Stomach (tissue), 19 donors: ENCODE data around the gene HNMT. TPM values are rescaled to one million over a fixed set of nuclear protein-coding genes. Genes with fewer than 3 reads are reported as not detected.
"Not testable (repeated sequence)": the region's sequence is repeated elsewhere in the genome, so short reads cannot be mapped to it uniquely, and the experiment has no call there.

Source experiments
- DNase-seq, 2 donors: peaks; one replicate each; pipeline versions ENCODE4 v3.0.0 to v3.0.0-alpha.2; 2013 to 2019
- H3K27ac ChIP-seq, 5 donors: fragments of 200-600 bp in 4 of 5; sonication (generic) in 4 of 5; one replicate each; pipeline ENCODE4 v1.5.1; 2013 to 2019; ENCODE audit warnings: mild to moderate bottlenecking in 1 of 5, moderate library complexity in 1 of 5
- H3K27me3 ChIP-seq, 3 donors: fragments of 200-600 bp; sonication (generic); one replicate each; pipeline ENCODE4 v1.5.1; 2017 to 2019; ENCODE audit warnings: mixed run types in 1 of 3
- H3K36me3 ChIP-seq, 4 donors: fragments of 200-600 bp; sonication (generic); 1 replicate in 3 of 4; 2 replicates in 1 of 4; pipeline ENCODE4 v1.5.1; 2016 to 2019
- H3K4me1 ChIP-seq, 4 donors: fragments of 200-600 bp; sonication (generic); one replicate each; pipeline ENCODE4 v1.5.1; 2016 to 2019
- H3K4me3 ChIP-seq, 4 donors: fragments of 200-600 bp; sonication (generic) in 3 of 4; one replicate each; pipeline ENCODE4 v1.5.1; 2016 to 2019; ENCODE audit warnings: mild to moderate bottlenecking in 1 of 4
- H3K9me3 ChIP-seq, 4 donors: fragments of 200-600 bp; sonication (generic); one replicate each; pipeline ENCODE4 v1.5.1; 2016 to 2019
- EP300 ChIP-seq: sonication (generic); formaldehyde crosslinking; IDR thresholded peaks from one replicate; pipeline ENCODE4 v1.6.1; 2017; ENCODE audit warnings: antibody characterized with exemption
- POLR2A ChIP-seq, 4 donors: fragments of 450-650 bp; IDR thresholded peaks; one replicate each; pipeline ENCODE4 v1.6.1; 2016; ENCODE audit warnings: antibody characterized with exemption in 4 of 4, control low read depth in 2 of 4, mild to moderate bottlenecking in 1 of 4, moderate library complexity in 1 of 4
- POLR2AphosphoS5 ChIP-seq, 3 donors: sonication (generic); formaldehyde crosslinking; IDR thresholded peaks; one replicate each; pipeline ENCODE4 v1.6.1; 2016; ENCODE audit warnings: antibody characterized with exemption in 3 of 3
- WGBS, 5 donors: extraction: QIAGEN DNeasy Blood & Tissue Kit in 3 of 5; methylation state at CpG; one replicate each; pipeline versions ENCODE4 v1.1.5 to v1.1.7; 2013 to 2018; 5-methylcytosine and 5-hydroxymethylcytosine counted together
- intact Hi-C: fragments of 100-400 bp; cut with DNase I; formaldehyde crosslinking; loops from one replicate; pipeline ENCODE4 v1.15.1; 2023; ENCODE audit warnings: low total_unique reads
- long read RNA-seq, 10 donors: transcript quantifications; one replicate each; lab custom pipeline, GENCODE V29; 2026
- polyA plus RNA-seq, 3 donors: library from polyadenylated mRNA; stranded (reverse); fragments of 200-250 nt; gene quantifications; one replicate each; pipeline ENCODE4 v1.2.3, GENCODE V29; 2013
- total RNA-seq, 5 donors: library from RNA; depleted of rRNA; stranded (reverse); fragments of >200 nt; gene quantifications; one replicate each; pipeline versions ENCODE4 v1.1.0 to v1.2.3, GENCODE V29; 2014 to 2016
- TF ChIP-seq, protein P1 (sequence below), 7 experiments: fragments of 450-650 bp in 4 of 7; fragments of 200-600 bp in 3 of 7; sonication (generic) in 3 of 7; IDR thresholded peaks; one replicate each; pipeline ENCODE4 v1.5.1; 2016 to 2019; ENCODE audit warnings: antibody characterized with exemption in 7 of 7, control low read depth in 2 of 7, mild to moderate bottlenecking in 1 of 7
- donor health status: healthy with polysubstance abuse.
- donor health status: Bipolar disorder and iron deficiency.
- donor health status: healthy.

The HNMT gene
- total RNA-seq (100 to 1,000 TPM in 1 of 5 donors, 10 to 100 TPM in 4; 11.2 to 145 (median 28.0) TPM), polyA plus RNA-seq (10 to 100 TPM; 34.4 to 65.5 (median 59.5) TPM)
- long read RNA-seq, donor 1, transcript HNMT-202 (6 exons, 3,295 nt): major isoform, 7 of 9 reads
- long read RNA-seq, donor 1, partial matches to known transcripts: 0 of 9 reads
- long read RNA-seq, donor 1, other reads (novel, unspliced or antisense): 0 of 9 reads
- long read RNA-seq, donor 2, transcript HNMT-202 (6 exons, 3,295 nt): major isoform, 6 of 7 reads
- long read RNA-seq, donor 2, partial matches to known transcripts: 0 of 7 reads
- long read RNA-seq, donor 2, other reads (novel, unspliced or antisense): 0 of 7 reads
- long read RNA-seq, donor 3, partial matches to known transcripts: 0 of 3 reads
- long read RNA-seq, donor 3, other reads (novel, unspliced or antisense): 0 of 3 reads
- long read RNA-seq, donor 4, partial matches to known transcripts: 0 of 3 reads
- long read RNA-seq, donor 4, other reads (novel, unspliced or antisense): 0 of 3 reads
- long read RNA-seq, donor 5, transcript HNMT-202 (6 exons, 3,295 nt): major isoform, 8 of 11 reads
- long read RNA-seq, donor 5, partial matches to known transcripts: 0 of 11 reads
- long read RNA-seq, donor 5, other reads (novel, unspliced or antisense): 0 of 11 reads
- long read RNA-seq, donor 6: 0 reads
- long read RNA-seq, donor 7, transcript HNMT-201 (2 exons, 504 nt): minor isoform, 5 of 22 reads
- long read RNA-seq, donor 7, transcript HNMT-202 (6 exons, 3,295 nt): major isoform, 15 of 22 reads
- long read RNA-seq, donor 7, partial matches to known transcripts: 0 of 22 reads
- long read RNA-seq, donor 7, other reads (novel, unspliced or antisense): 0 of 22 reads
- long read RNA-seq, donor 8, transcript HNMT-202 (6 exons, 3,295 nt): major isoform, 11 of 14 reads
- long read RNA-seq, donor 8, partial matches to known transcripts: 0 of 14 reads
- long read RNA-seq, donor 8, other reads (novel, unspliced or antisense): 0 of 14 reads
- long read RNA-seq, donor 9, transcript HNMT-202 (6 exons, 3,295 nt): major isoform, 7 of 8 reads
- long read RNA-seq, donor 9, partial matches to known transcripts: 0 of 8 reads
- long read RNA-seq, donor 9, other reads (novel, unspliced or antisense): 0 of 8 reads
- long read RNA-seq, donor 10, transcript HNMT-201 (2 exons, 504 nt): major isoform, 7 of 14 reads
- long read RNA-seq, donor 10, transcript HNMT-202 (6 exons, 3,295 nt): major isoform, 7 of 14 reads
- long read RNA-seq, donor 10, partial matches to known transcripts: 0 of 14 reads
- long read RNA-seq, donor 10, other reads (novel, unspliced or antisense): 0 of 14 reads

DNA sequence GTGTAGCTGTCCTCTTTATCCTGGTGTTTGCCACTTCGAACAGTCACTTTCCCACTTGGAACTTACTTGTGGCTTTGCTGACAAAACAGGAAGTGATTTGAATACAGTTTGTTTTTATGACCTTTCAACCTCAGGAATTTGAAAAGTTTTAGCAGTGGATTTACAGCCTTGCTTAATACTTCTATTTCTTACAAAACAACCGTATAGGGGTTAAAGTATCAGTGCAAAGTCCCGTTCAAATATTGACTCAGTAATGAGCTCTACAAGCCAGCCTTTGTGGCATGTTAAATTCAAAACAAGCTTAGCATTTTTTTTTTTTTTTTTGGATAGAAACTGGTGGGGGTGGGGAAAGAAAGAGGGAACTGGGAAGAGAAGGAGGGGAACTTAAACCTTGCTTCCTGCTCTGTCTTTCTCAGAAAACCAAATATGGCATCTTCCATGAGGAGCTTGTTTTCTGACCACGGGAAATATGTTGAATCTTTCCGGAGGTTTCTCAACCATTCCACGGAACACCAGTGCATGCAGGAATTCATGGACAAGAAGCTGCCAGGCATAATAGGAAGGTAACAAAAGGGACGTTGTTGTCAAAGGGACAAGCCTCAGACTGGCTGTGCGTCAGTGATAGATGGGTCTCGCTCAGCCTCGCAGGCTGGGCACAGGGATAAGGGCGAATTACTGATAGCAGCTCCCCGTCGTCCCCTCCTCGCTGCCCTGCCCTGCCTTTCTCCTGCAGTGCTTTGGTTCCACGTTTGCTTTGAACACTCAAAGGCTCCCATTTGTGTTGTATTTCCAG lies at the start of gene HNMT:
HNMT (plus strand) TSS at position 408 of the 793 bp plus-strand sequence; CDS start at position 427, 19 bp downstream.
- 7 to 10% (median 9%) methylated on average over 15 of the region's 15 CpGs for WGBS, 5 donors
- Histone ChIP-seq H3K4me3 (peak within 1 kb of the TSS; percentile 47 to 56 (median 51)), H3K36me3 (no peaks in the 10 kb centered on the region), H3K27ac (peak within 1 kb of the TSS; percentile 88 to 96 (median 91)), H3K9me3 (no peaks in the 10 kb centered on the region), H3K4me1 (peaks cover 4 to 61% (median 31%) of the 10 kb centered on the region in 4 donors), H3K27me3 (no peaks in the 10 kb centered on the region)
- DNase-seq: peak; percentile 58 to 85
- TF ChIP-seq EP300 (no peak), POLR2A (IDR thresholded peaks at IDR 0.05) (no peak), POLR2AphosphoS5 (IDR thresholded peaks at IDR 0.05) (peak in 2 of 3 donors; percentile 40 to 61)
- TF ChIP-seq, protein P1, sequence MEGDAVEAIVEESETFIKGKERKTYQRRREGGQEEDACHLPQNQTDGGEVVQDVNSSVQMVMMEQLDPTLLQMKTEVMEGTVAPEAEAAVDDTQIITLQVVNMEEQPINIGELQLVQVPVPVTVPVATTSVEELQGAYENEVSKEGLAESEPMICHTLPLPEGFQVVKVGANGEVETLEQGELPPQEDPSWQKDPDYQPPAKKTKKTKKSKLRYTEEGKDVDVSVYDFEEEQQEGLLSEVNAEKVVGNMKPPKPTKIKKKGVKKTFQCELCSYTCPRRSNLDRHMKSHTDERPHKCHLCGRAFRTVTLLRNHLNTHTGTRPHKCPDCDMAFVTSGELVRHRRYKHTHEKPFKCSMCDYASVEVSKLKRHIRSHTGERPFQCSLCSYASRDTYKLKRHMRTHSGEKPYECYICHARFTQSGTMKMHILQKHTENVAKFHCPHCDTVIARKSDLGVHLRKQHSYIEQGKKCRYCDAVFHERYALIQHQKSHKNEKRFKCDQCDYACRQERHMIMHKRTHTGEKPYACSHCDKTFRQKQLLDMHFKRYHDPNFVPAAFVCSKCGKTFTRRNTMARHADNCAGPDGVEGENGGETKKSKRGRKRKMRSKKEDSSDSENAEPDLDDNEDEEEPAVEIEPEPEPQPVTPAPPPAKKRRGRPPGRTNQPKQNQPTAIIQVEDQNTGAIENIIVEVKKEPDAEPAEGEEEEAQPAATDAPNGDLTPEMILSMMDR (IDR thresholded peaks at IDR 0.05): no peak
- intact Hi-C loops: no loop called here

DNA sequence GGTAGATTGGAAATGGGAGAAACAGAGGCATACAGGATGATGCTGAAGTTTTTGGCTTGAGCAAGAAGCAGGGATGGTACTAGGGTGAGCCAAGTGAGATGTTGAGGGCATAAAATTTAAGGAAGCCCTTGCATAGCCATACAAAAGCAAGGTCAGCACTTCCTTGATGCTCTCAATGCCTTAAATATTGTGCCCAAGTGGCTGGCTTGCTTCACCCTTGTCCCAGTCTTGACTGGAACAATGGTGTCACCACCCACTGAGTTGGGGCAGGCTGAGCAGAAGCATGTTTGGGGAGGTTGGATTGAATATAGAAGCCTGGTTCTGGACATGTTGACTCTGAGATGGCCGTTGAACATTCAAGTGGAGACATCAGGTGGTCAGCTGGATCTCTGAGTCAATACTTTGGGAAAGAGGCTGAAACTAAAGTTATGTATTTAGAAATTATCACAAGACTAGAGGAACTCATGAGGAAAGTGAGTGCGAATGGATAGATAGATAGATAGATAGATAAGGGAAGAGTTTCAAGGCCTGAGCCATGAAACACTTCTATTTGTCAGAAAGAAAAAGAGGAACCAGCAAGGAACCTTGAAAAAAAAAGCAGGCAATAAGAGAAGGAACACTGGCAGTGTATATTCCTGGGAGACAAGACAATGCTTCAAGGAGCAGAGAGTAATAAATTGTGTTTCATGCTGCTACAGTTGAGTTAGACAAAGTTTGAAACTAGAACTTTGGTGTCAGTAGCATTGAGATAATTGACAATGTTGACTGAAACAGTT lies 43.0 kb upstream of the HNMT start:
- Histone ChIP-seq H3K27ac (no peak overlapping the region), H3K27me3 (no peaks in the 10 kb centered on the region), H3K36me3 (no peaks in the 10 kb centered on the region), H3K9me3 (no peaks in the 10 kb centered on the region), H3K4me3 (no peak overlapping the region), H3K4me1 (no peaks in the 10 kb centered on the region)
- TF ChIP-seq POLR2AphosphoS5 (IDR thresholded peaks at IDR 0.05): no peak
- TF ChIP-seq EP300: no peak
- no peak for TF ChIP-seq POLR2A (IDR thresholded peaks at IDR 0.05)
- TF ChIP-seq, protein P1 (IDR thresholded peaks at IDR 0.05): no peak
- WGBS, 5 donors: 83 to 89% (median 88%) methylated on average over 2 of the region's 2 CpGs
- intact Hi-C loops: no loop called here
- DNase-seq: no peak

DNA sequence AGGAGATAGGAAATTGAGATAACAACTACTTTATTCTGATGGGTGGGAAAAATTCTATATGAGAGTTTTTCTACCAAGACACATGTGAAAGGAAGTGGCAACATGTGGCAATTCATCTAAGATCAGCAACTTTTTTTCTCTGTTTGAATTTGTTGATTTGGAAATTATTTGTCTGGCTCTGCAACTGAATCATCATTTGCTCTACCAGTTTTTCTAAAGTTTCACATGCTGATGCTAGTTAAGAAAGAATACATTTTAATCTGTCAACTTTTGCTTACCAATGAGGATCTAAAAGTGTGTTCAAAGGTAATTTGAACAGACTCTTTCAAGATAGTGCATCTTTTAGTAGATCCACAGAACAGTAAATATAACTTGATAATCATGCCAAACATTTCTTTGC lies 42.1 kb upstream of the HNMT start:
- H3K36me3 ChIP-seq, intact Hi-C loops, H3K27me3 ChIP-seq: not testable (repeated sequence)

DNA sequence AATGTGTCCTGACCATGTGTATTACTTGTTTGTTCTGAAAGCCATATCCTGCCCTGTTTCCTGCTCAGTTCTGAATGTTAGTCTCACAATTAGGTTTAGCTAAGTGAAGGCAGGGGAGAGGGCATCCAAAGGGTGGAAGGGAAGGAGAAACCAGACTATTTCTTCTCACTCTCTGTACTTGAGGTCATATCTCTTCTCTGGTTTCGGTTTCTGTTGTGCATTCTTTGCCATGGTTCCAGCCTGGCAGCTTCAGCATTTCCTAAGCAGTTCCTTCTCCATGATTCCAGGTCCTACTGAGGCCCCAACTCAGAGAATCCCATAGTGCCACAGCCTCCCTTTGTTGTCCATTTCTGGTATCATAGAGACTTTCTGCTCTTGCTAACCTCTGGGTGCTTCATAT lies 40.3 kb upstream of the HNMT start:
- Histone ChIP-seq H3K4me3 (no peak overlapping the region), H3K9me3 (no peaks in the 10 kb centered on the region), H3K36me3 (no peaks in the 10 kb centered on the region), H3K27me3 (no peaks in the 10 kb centered on the region), H3K4me1 (no peaks in the 10 kb centered on the region), H3K27ac (no peak overlapping the region)
- peak in 1 of 2 donors; percentile 38 for DNase-seq
- intact Hi-C loops: no loop called here
- TF ChIP-seq POLR2AphosphoS5 (IDR thresholded peaks at IDR 0.05) (peak in 1 of 3 donors; percentile 25), EP300 (no peak)
- 14 to 50% (median 32%) methylated on average over 1 of the region's 1 CpG for WGBS, 5 donors

More for the DNA sequence above, 42.1 kb upstream of the HNMT start:
- not testable (repeated sequence) for DNase-seq, H3K4me1 ChIP-seq, H3K27ac ChIP-seq, H3K9me3 ChIP-seq, H3K4me3 ChIP-seq
